ENCODE results near the gene ITK. TPM values are rescaled to one million over a fixed set of nuclear protein-coding genes. Genes with fewer than 3 reads are reported as not detected.

Gene ITK
- total and polyA plus RNA-seq, 2 experiments from 2014 or later: 0.08 TPM; not detected in 1

DNA sequence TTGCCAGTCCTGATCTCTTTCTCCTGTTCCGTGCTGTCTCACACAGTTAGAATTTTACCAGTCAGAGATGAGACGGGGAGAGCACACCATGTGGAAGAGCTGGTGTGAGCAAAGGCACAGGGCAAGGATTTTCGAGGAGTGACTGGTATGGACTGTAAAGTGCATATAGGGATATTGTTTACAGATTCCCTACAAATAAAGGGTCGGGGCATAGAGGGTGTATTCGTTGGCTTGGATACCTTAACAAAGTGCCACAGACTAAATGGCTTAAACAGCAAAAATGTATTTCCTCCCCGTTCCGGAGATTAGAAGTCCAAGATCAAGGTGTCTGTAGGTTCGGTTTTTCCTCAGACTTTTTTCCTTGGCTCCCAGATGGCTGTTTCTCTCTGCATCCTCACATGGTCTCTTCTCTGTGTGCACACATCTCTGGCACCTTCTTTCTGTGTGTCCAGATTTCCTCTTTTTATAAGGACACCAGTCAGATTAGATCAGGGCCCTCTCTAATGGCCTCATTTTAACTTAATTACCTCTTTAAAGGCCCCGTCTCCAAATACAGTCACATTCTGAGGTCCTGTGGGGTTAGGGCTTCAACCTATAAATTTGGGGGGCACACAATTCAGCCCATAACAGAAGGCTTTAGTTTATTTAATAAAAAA is 108.7 kb downstream of the ITK start:
- Mint-ChIP-seq H3K27me3 (ENCODE audit: insufficient read depth, low read depth, poor library complexity) (peaks cover 2% of the 10 kb centered on the region), H3K27ac (no peak overlapping the region), H3K9me3 (no peaks in the 10 kb centered on the region), H3K4me1 (no peaks in the 10 kb centered on the region; the same call in 2 of the 3 replicates), H3K4me3 (no peak overlapping the region), H3K36me3 (ENCODE audit: low read depth) (peaks cover 21% of the 10 kb centered on the region)
- Histone ChIP-seq H3K4me1 (ENCODE audit: insufficient read depth) (no peaks in the 10 kb centered on the region), H3K4me2 (no peak overlapping the region), H3K36me3 (ENCODE audit: insufficient read depth) (0 out of 2 replicates have a peak, but pooled peaks cover 3% of the 10 kb centered on the region), H3K79me2 (replicated peaks; ENCODE audit: insufficient read depth) (peaks cover 9% of the 10 kb centered on the region), H2AFZ (no peak overlapping the region), H3F3A (replicated peaks; ENCODE audit: low read depth) (no peaks in the 10 kb centered on the region), H4K20me1 (replicated peaks; ENCODE audit: insufficient read depth) (peaks cover 13% of the 10 kb centered on the region; the same call in 1 of the 2 replicates), H3K4me3 (no peak overlapping the region), H3K27ac (ENCODE audit: low read depth) (no peak overlapping the region), H3K27me3 (ENCODE audit: insufficient read depth) (no peaks in the 10 kb centered on the region), H3K9me2 (ENCODE audit: insufficient read depth) (no peaks in the 10 kb centered on the region)
- TF ChIP-seq ZNF114 (CRISPR knock-in tag; IDR thresholded peaks at IDR 0.05) (no peak), EZH2phosphoT487 (IDR thresholded peaks at IDR 0.05; ENCODE audit: unreplicated experiment) (no peak), JUNB (IDR thresholded peaks at IDR 0.05; ENCODE audit: unreplicated experiment) (no peak), REST (IDR thresholded peaks at IDR 0.05; ENCODE audit: unreplicated experiment) (no peak), EZH2 (IDR thresholded peaks at IDR 0.05; ENCODE audit: low read depth, unreplicated experiment) (no peak), POLR2AphosphoS5 (IDR thresholded peaks at IDR 0.05; ENCODE audit: low read depth) (no peak), CREB1 (CRISPR knock-in tag; IDR thresholded peaks at IDR 0.05; ENCODE audit: low read depth) (no peak), ZNF331 (CRISPR knock-in tag; IDR thresholded peaks at IDR 0.05; ENCODE audit: low read depth) (no peak), STAT1 (IDR thresholded peaks at IDR 0.05; ENCODE audit: unreplicated experiment) (no peak), NANOG (IDR thresholded peaks at IDR 0.05; ENCODE audit: borderline replicate concordance) (no peak)
- TF ChIP-seq, protein P1, sequence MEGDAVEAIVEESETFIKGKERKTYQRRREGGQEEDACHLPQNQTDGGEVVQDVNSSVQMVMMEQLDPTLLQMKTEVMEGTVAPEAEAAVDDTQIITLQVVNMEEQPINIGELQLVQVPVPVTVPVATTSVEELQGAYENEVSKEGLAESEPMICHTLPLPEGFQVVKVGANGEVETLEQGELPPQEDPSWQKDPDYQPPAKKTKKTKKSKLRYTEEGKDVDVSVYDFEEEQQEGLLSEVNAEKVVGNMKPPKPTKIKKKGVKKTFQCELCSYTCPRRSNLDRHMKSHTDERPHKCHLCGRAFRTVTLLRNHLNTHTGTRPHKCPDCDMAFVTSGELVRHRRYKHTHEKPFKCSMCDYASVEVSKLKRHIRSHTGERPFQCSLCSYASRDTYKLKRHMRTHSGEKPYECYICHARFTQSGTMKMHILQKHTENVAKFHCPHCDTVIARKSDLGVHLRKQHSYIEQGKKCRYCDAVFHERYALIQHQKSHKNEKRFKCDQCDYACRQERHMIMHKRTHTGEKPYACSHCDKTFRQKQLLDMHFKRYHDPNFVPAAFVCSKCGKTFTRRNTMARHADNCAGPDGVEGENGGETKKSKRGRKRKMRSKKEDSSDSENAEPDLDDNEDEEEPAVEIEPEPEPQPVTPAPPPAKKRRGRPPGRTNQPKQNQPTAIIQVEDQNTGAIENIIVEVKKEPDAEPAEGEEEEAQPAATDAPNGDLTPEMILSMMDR (conservative IDR thresholded peaks at IDR 0.05; ENCODE audit: low read depth in 2 of 2): no peak
- TF ChIP-seq, protein P2, sequence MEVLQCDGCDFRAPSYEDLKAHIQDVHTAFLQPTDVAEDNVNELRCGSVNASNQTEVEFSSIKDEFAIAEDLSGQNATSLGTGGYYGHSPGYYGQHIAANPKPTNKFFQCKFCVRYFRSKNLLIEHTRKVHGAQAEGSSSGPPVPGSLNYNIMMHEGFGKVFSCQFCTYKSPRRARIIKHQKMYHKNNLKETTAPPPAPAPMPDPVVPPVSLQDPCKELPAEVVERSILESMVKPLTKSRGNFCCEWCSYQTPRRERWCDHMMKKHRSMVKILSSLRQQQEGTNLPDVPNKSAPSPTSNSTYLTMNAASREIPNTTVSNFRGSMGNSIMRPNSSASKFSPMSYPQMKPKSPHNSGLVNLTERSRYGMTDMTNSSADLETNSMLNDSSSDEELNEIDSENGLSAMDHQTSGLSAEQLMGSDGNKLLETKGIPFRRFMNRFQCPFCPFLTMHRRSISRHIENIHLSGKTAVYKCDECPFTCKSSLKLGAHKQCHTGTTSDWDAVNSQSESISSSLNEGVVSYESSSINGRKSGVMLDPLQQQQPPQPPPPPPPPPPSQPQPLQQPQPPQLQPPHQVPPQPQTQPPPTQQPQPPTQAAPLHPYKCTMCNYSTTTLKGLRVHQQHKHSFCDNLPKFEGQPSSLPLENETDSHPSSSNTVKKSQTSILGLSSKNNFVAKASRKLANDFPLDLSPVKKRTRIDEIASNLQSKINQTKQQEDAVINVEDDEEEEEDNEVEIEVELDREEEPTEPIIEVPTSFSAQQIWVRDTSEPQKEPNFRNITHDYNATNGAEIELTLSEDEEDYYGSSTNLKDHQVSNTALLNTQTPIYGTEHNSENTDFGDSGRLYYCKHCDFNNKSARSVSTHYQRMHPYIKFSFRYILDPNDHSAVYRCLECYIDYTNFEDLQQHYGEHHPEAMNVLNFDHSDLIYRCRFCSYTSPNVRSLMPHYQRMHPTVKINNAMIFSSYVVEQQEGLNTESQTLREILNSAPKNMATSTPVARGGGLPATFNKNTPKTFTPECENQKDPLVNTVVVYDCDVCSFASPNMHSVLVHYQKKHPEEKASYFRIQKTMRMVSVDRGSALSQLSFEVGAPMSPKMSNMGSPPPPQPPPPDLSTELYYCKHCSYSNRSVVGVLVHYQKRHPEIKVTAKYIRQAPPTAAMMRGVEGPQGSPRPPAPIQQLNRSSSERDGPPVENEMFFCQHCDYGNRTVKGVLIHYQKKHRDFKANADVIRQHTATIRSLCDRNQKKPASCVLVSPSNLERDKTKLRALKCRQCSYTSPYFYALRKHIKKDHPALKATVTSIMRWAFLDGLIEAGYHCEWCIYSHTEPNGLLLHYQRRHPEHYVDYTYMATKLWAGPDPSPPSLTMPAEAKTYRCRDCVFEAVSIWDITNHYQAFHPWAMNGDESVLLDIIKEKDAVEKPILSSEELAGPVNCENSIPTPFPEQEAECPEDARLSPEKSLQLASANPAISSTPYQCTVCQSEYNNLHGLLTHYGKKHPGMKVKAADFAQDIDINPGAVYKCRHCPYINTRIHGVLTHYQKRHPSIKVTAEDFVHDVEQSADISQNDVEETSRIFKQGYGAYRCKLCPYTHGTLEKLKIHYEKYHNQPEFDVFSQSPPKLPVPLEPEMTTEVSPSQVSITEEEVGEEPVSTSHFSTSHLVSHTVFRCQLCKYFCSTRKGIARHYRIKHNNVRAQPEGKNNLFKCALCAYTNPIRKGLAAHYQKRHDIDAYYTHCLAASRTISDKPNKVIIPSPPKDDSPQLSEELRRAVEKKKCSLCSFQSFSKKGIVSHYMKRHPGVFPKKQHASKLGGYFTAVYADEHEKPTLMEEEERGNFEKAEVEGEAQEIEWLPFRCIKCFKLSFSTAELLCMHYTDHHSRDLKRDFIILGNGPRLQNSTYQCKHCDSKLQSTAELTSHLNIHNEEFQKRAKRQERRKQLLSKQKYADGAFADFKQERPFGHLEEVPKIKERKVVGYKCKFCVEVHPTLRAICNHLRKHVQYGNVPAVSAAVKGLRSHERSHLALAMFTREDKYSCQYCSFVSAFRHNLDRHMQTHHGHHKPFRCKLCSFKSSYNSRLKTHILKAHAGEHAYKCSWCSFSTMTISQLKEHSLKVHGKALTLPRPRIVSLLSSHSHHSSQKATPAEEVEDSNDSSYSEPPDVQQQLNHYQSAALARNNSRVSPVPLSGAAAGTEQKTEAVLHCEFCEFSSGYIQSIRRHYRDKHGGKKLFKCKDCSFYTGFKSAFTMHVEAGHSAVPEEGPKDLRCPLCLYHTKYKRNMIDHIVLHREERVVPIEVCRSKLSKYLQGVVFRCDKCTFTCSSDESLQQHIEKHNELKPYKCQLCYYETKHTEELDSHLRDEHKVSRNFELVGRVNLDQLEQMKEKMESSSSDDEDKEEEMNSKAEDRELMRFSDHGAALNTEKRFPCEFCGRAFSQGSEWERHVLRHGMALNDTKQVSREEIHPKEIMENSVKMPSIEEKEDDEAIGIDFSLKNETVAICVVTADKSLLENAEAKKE (CRISPR knock-in tag; IDR thresholded peaks at IDR 0.05): no peak
- TF ChIP-seq, protein P3, sequence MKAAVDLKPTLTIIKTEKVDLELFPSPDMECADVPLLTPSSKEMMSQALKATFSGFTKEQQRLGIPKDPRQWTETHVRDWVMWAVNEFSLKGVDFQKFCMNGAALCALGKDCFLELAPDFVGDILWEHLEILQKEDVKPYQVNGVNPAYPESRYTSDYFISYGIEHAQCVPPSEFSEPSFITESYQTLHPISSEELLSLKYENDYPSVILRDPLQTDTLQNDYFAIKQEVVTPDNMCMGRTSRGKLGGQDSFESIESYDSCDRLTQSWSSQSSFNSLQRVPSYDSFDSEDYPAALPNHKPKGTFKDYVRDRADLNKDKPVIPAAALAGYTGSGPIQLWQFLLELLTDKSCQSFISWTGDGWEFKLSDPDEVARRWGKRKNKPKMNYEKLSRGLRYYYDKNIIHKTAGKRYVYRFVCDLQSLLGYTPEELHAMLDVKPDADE (IDR thresholded peaks at IDR 0.05): no peak
- DNase-seq (ENCODE audit: low spot score): no peak
- no peak for ATAC-seq
